HG03103 (cell line): ENCODE data around the gene INSM1.

ENCODE experiments used
- ATAC-seq: cut with Tn5 transposase; IDR thresholded peaks from one replicate; pipeline ENCODE4 v1.9.1; 2021; ENCODE audit warnings: low read depth; ENCODE audit not compliant: unreplicated experiment

The INSM1 gene

GRCh38 chr20:20415321-20415720, 47.4 kb downstream of the INSM1 start:
- no peak for ATAC-seq

GRCh38 chr20:20417876-20418676, 50.2 kb downstream of the INSM1 start:
- ATAC-seq = no peak
